HG03045 (cell line): ENCODE measurements around the gene SARNP.
A peak's percentile ranks its signal among the peaks of the same experiment; 100 is the strongest.
"Not testable (repeated sequence)": the region's sequence is repeated elsewhere in the genome, so short reads cannot be mapped to it uniquely, and the experiment has no call there.

ENCODE experiments used
- ATAC-seq: cut with Tn5 transposase; IDR thresholded peaks from one replicate; pipeline ENCODE4 v1.9.1; 2021; ENCODE audit warnings: mild to moderate bottlenecking, moderate library complexity; ENCODE audit not compliant: unreplicated experiment

SARNP gene

GRCh38 chr12:55839345-55840140 lies 22.0 kb upstream of the SARNP start:
- no peak for ATAC-seq

- ATAC-seq, result no peak
These were observed 20.8 kb upstream of the SARNP start for GRCh38 chr12:55838361-55838760.

GRCh38 chr12:55834400-55834799 lies 16.9 kb upstream of the SARNP start:
- ATAC-seq, result not testable (repeated sequence)

- no peak for ATAC-seq
These were observed 15.5 kb upstream of the SARNP start for GRCh38 chr12:55833056-55833455.

- ATAC-seq, result no peak
These were observed 13.9 kb upstream of the SARNP start for GRCh38 chr12:55831447-55831815.

GRCh38 chr12:55830601-55831446 lies 13.3 kb upstream of the SARNP start:
- no peak for ATAC-seq

- peak; percentile 27 for ATAC-seq
These were observed 12.6 kb upstream of the SARNP start for GRCh38 chr12:55829967-55830600.

- ATAC-seq, result no peak
These were observed 10.8 kb upstream of the SARNP start for GRCh38 chr12:55828357-55828756.

GRCh38 chr12:55827806-55828205 lies 10.3 kb upstream of the SARNP start:
- no peak for ATAC-seq

GRCh38 chr12:55824726-55825125 lies 7.2 kb upstream of the SARNP start:
- ATAC-seq, result no peak

GRCh38 chr12:55823419-55823818 lies 5.9 kb upstream of the SARNP start:
- no peak for ATAC-seq

- ATAC-seq, result no peak
These were observed 4.7 kb upstream of the SARNP start for GRCh38 chr12:55822228-55822627.

GRCh38 chr12:55820679-55821078 lies 3.2 kb upstream of the SARNP start:
- ATAC-seq, result no peak

GRCh38 chr12:55818886-55819285 lies 1.4 kb upstream of the SARNP start:
- ATAC-seq, result no peak

GRCh38 chr12:55818140-55818728 lies 710 bp upstream of the SARNP start:
- peak; percentile 23 for ATAC-seq

- ATAC-seq, result no peak
These were observed 611 bp downstream of the SARNP start for GRCh38 chr12:55816881-55817344.

- ATAC-seq, result no peak
These were observed 2.1 kb downstream of the SARNP start for GRCh38 chr12:55815473-55815872.

- ATAC-seq, result no peak
These were observed 3.3 kb downstream of the SARNP start for GRCh38 chr12:55814257-55814656.

- ATAC-seq, result no peak
These were observed 5.4 kb downstream of the SARNP start for GRCh38 chr12:55812088-55812487.

GRCh38 chr12:55809274-55809673 lies 8.2 kb downstream of the SARNP start:
- ATAC-seq, result no peak

- ATAC-seq, result no peak
These were observed 10.5 kb downstream of the SARNP start for GRCh38 chr12:55806982-55807381.
